GM18511 (cell line): ENCODE results near the gene COX7A2L.
"Not testable (repeated sequence)": the region's sequence is repeated elsewhere in the genome, so short reads cannot be mapped to it uniquely, and the experiment has no call there.

Experiments
- ATAC-seq: cut with Tn5 transposase; IDR thresholded peaks from one replicate; pipeline ENCODE4 v1.9.1; 2021; ENCODE audit warnings: mild to moderate bottlenecking, moderate library complexity; ENCODE audit not compliant: unreplicated experiment

The COX7A2L gene, protein sequence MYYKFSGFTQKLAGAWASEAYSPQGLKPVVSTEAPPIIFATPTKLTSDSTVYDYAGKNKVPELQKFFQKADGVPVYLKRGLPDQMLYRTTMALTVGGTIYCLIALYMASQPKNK

DNA sequence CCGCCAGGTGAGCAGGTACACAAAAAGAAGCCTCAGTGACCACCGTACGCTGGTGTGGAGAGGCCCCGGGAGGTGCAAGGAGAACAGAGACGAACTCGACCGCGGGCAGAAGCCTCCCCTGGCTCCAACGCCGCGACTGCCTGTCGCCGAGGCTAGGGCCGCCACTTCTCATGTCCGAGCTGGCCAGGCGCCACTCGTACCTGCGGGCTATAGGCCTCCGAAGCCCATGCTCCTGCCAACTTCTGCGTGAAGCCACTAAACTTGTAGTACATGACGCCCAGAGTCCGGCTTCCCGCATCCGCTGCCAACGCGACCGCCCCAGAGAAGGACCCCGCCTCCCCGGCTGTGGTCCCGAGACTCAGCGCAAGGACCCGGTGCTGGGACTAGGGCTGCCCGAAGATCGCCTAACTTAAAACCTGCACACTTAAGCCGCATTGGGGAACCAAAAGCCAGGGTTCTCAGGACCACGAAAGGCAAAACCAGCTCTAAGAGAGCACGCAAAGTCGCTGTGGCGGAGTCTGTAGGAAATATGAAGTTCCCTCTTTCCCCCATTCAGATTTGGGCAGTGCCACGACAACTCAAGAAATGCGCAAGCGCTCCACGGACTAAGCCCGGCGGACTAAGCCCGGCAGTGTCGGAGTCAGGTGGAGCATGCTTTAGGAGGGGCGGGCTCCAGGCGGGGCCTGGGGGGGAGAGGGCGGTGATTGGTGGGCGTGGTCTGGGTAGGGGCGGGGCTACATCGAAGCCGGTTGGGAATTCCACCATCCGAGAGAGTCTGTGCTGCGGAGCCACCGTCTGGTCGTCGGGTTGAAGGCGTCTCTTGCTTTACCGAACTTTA, at the start of gene COX7A2L:
Gene COX7A2L, minus strand, starts transcription at position 328 of the 838 bp plus-strand sequence. Its CDS starts 56 bp downstream, at position 272.
- ATAC-seq = peak; percentile 90

- ATAC-seq = no peak
These were observed 47.0 kb upstream of the COX7A2L start for GRCh38 chr2:42408009-42408408.

GRCh38 chr2:42407476-42407875, 46.5 kb upstream of the COX7A2L start:
- no peak for ATAC-seq

- ATAC-seq = no peak
These were observed 43.7 kb upstream of the COX7A2L start for GRCh38 chr2:42404676-42405075.

DNA sequence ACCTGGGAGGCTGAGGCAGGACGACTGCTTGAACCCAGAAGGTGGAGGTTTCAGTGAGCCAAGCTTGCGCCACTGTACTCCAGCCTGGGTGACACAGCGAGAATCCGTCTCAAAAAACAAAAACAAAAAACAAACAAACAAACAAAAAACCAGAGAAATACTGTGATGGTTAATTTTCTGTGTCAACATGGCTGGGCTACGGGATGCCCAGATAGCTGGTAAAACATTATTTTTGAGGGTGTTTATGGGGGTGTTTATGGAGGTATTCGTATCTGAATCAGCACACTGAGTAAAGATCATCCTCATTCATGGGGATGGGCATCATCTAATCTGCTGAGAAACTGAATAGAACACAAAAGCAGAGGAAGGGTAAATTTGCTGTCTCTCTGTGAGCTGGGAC, 40.8 kb upstream of the COX7A2L start:
- no peak for ATAC-seq

- not testable (repeated sequence) for ATAC-seq
These were observed 37.0 kb upstream of the COX7A2L start for GRCh38 chr2:42398052-42398451.

GRCh38 chr2:42393320-42393719, 32.3 kb upstream of the COX7A2L start:
- not testable (repeated sequence) for ATAC-seq

GRCh38 chr2:42392191-42392590, 31.2 kb upstream of the COX7A2L start:
- no peak for ATAC-seq

- no peak for ATAC-seq
These were observed 29.5 kb upstream of the COX7A2L start for GRCh38 chr2:42390401-42390969.

- peak; percentile 63 for ATAC-seq
These were observed 25.7 kb upstream of the COX7A2L start for GRCh38 chr2:42386682-42387081.

DNA sequence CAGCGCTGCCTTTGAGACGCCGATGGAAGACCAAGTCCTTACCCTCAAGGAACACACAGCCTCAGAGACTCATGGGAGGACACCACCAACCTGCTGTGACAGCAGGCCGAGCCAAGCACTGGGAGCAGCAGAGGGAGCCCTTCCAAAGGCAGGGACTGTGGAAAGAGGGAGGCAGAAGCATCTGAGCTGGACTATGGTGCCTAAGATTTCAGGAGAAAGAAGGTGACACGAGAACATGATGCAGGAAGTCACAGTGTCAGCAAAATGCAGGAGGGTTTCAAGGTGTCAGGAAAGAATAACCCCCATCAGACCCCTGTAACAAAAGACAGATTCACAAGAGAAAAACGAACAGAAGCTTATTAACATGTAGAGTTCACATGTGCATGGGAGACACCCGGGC, 24.2 kb upstream of the COX7A2L start:
- ATAC-seq = no peak

DNA sequence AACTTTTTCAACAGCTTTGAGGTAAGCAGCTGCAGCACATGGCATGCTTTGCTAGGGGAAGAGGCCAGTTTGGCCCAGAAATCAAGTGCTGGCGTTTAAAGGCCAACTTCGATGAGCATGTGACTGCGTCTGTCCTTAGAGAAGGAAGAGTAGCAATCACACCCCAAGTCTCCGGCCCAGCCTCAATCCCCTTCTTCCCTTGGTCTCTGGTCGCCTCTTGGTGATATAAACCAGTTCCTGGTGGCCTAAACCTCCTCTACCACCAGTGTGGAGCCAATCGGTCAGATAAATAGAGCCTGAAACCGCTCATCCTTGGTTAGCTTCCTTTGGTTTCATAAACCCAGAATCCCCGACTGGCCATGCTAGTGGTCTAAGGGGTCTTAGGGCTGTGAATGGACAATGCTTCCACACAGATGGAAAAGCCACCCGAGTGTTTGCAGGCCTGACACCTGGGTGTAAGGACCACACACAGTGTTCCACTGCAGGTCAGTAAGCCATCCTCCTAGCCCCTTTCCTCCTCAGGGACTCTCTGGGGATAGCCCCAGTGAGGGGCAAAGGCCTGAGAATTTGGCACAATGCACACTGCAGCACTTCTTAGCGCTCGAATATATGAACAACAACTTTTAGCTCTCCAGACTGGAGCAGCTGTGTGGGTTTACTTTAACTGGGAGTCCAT, 23.0 kb upstream of the COX7A2L start:
- ATAC-seq = no peak

DNA sequence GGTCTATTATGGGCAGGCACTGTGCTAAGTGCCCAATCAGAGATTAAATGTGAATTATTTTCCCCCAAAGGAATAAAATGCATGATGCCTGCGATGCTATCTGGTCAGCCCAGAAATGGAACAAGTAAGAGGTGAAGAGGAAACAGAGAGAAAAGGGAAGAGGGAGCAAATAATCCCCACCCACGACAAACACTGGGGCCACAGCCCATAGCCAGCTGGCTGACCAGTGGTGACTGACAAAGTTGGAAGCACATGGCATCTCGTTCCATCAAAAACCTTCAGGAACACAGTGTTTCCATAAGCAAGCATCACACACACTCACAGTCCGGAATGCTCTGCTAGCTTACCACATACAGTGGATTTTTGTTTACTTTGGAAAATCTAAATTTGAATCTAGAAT, 21.1 kb upstream of the COX7A2L start:
- no peak for ATAC-seq

- ATAC-seq = not testable (repeated sequence)
These were observed 19.0 kb upstream of the COX7A2L start for GRCh38 chr2:42380026-42380425.

GRCh38 chr2:42378415-42378814, 17.4 kb upstream of the COX7A2L start:
- ATAC-seq = no peak

GRCh38 chr2:42376758-42377157, 15.7 kb upstream of the COX7A2L start:
- no peak for ATAC-seq

DNA sequence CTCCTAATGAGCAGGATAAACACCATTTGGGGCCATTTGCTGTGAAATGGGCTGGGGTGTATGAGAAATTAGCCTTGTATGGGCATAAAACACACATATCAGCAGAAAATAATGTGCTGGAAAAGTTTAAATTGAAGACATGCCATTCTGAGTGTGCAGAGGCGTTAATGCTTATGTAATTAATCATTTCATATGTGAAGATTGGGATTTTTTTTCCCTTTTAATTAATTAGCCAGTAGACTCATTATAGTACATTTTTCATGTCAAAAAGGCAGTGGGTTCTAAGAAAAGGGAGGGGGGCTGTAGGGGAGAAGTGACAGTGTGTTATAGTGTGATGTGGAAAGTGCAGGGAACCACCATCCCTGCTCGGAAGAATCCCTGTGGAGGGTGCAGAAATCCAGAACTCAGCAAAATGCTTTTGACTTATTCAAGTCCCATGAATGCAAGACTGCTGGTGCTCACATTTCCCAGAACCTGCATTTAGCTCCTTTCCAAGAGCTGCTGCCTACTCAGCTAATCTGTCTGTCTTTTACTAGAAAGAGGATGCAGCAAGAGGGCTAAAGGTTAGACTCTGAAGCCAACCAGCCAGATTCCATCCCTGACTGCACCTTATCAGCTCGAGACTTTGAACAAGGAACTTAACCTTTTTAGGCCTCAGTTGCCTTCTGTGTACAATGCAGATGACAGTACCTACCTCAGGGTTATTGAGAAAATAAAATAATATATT, 11.6 kb upstream of the COX7A2L start:
- ATAC-seq = no peak

- no peak for ATAC-seq
These were observed 10.8 kb upstream of the COX7A2L start for GRCh38 chr2:42371611-42372473.

- ATAC-seq = no peak
These were observed 8.7 kb upstream of the COX7A2L start for GRCh38 chr2:42369532-42370229.
